ENCODE results near the gene TMEM255A.

TMEM255A gene

DNA sequence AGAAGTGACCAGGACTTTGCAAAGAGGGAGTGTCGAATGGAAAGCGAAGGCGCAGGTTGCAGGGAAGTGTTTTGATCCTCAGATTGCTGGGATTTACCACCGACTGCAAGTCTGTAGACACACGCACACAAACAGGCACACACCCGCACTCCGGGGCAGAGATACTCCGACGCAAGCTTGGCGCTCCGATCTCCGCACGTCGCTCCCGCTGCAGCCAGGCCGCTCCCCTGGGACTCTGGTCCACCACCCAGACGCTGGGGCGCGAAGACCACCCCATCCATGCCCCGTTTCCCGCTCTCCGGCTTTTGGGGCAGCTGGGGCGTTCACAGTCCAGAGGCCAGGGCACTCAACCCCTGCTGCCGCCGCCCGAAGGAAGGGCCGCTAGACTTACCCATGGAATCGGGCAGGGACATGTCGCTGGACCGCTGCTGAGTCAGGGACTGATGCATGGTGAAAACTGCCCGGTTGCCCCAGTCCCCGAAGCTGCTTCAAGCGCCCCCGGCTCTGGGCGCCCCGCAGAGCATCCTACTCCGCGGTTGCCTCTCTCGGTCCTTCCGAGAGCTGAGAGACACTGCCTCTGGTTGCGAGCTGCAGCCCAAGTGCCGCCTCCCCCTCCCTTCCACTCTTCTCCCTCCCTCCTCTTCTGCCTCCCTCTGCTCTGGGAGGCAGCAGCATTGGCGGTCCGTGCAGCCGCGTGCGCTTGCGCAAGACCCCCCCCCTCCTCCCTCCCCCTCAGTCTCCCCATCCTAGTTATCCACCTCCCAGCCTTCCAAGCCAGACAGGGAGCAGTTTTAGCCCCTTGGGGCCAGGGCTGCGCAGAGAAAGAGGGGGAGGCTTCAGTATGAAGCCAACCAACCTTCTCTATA, at the start of gene TMEM255A:
Gene TMEM255A (minus strand): TSS at position 601 of the 866 bp plus-strand sequence. CDS start 152 bp downstream, at position 449.
- no peak for DNase-seq

DNA sequence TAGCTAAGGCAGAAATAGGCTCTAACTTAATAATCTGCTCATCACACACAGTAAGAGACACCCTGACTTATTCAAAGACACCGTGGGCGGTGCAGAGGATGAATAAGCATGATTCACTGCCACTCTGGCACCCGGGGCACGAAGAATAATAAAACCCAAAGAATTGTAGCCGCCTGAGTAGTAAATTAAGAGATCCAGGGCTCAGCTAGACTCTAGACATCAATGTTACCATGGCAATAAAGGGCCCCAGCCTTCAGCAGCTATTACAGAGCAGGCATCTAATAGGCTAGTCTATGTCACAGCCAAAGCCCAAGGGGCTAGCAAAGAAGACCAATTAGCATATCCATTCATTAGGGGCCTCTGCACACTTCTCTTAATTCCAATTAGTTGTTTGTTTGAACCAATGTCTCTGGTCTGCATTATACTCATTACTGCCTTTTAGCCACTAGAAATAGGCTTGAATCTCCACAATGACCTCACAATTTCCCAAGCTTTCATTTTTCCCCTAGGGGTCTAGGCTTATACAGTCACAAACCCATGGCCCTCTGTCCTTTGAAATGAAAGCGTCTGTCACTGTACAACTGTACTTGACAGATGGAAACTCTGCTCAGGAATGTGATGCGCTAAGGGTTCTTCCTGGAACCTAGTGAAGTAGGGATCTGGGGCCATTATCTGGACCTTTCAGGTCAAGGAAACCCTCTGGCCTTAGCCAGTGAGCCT, 47.6 kb upstream of the TMEM255A start:
- DNase-seq = no peak

DNA sequence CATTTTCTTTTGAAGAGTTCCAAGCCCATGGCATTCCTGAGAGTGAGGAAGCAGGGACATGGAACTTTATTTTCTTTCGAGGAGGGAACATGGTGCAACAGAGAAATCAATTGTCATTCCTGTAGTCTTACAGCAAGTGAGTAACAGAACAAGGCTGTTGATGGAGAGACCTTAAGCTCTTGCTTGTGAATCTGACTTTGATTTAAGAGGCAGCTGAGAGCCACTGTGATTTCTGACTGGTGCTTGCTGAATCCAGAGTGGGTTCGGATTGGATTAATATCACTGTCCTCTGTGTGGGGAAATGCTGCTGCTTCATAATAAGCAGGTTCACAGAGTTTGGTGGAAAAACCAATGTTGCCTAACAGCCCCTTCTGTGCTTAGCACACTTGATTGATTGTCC, 45.9 kb upstream of the TMEM255A start:
- DNase-seq = no peak

DNA sequence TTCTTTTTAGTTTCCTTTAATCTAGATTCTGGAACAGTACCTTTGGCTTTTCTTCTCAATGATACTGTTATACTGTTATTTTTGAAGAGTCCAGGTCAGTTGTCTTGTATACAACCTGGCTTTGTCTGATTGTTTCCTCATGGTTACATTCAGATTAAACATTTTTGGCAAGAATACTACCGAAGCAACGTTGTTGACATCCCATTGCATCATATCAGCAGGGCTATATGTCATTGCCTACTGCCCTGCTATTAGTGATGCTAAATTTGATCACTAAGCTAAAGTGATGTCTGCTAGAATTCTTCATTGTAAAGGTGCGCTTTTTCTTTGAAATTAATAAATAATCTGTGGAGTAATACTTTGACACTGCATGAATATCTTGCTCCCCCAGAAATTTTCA, 44.8 kb upstream of the TMEM255A start:
- no peak for DNase-seq

DNA sequence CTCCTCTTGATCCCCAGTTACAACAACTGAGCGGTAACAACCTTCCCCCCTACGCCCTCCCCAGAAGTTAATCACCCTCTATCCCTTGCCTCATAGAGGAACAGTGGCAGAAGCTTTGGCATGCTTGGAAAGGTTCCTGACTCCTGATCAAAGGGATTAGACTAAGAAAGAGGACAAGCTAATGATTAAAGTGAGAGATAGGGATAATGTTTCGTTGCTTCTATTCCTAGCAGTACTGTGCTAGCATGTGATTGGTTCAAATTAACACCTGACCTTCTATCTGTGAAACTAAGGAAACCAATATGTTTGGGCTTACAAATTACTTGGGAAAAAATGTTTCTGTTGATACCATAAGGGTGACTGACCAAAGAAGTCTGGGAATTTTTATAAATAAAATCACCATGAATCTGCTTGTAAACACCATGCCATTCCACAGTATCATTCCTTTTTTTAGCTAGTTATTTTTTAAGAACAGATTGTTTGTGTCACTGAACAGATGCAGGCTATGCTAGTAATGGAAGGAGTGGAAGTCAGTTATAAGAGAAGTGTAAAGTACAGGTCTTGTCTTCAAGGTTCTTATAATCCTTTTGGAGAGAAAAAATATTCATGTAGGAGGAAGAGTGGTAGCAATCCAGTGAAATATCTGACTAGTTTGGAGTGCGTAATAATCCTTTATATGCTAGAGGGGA, 39.3 kb upstream of the TMEM255A start:
- no peak for DNase-seq

DNA sequence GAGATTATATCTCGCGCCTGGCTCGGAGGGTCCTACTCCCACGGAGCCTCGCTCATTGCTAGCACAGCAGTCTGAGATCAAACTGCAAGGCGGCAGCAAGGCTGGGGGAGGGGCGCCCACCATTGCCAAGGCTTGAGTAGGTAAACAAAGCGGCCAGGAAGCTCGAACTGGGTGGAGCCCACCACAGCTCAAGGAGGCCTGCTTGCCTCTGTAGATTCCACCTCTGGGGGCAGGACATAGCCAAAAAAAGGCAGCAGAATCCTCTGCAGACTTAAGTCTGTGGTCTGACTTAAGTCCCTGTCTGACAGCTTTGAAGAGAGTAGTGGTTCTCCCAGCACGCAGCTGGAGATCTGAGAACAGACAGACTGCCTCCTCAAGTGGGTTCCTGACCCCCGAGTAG, 33.3 kb upstream of the TMEM255A start:
- DNase-seq = peak; percentile 4

DNA sequence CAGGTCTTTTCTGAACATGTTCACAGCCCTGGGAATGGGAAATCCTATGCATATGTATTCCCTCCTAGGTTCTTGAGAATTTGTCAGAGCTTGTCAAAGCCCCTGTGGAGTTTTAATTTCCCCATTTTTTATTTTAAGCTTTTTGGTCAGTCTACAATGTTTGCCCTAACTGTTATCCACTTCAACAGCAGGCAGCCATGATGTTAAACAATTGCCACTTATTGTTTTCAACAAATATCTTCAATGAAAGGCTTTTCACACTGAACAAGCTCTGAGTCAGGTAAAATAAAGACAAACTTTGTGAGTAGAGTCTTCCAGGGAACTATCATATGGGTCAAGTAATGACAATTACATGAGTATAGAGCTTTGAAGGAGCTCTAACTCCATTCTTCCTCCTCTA, 25.6 kb upstream of the TMEM255A start:
- no peak for DNase-seq

DNA sequence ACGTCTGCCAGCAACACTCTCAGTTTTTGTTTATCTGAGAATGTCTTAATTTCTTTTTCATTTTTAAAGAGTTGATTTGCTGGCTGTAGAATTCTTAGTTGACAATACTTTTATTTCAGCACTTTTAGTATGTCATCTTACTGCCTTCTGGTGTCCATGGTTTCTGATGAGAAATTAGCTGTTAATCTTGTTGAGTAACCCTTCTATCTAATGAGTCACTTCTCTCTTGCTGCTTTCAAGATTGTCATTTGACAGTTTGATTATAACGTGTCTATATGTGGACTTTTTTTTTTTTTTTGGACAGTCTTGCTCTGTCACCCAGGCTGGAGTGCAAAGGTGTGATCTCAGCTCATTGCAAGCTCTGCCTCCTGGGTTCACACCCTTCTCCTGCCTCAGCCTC, 24.0 kb upstream of the TMEM255A start:
- DNase-seq = peak; percentile 41

DNA sequence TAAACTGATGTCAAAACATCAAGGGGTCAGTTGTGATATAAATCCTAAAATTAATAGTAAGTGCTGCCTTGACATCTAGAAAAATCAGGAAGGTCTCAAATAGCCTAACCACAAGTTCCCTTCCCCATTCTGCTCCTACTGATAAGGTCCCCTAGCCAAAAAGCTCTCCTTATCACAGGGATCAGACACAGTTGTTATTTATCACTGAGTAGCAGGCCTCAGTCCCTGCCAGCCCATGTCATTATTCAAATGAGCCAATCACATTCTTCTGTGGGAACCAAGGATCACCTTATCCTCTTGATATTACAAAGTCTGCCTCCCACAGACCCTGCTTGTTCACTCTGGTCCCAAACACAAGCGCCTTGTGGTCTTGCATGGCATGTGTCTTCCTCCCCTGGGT, 23.3 kb upstream of the TMEM255A start:
- peak; percentile 17 for DNase-seq

DNA sequence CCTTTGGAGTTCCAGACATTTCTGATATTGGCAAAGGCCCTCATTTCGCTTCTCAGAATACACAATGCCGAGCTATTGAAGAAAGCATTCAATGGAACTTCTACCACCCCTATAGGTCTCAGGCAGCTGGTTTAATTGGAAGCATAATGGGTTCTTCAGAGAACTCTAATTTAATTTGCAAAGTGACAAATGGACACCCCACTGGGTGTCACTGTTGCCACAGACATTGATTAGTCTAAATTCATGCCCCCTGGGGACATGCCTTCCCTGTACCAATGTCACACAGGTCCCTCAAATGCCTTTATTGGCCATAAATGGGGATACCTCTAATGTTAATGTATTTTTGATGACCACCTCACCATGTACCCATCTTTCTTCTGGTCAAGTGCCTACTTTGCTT, 22.9 kb upstream of the TMEM255A start:
- DNase-seq = no peak

DNA sequence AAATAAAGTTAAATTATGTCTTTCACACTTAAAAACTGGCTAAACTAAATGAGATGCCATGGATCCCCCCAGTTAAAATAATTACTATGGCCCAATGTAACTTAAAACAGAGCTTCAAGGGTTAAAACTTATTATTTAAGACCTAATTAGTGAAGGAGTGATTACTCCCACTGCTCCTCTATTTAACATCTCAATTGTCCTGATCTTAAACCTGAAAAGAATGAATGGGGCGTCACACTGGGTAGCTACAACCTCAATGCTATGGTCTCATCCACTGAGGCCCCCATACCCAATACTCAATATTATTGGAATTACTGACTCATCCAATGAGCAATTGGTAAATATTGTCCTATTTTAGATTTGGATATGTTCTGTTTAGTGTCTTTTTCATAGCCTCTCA, 21.1 kb upstream of the TMEM255A start:
- no peak for DNase-seq

DNA sequence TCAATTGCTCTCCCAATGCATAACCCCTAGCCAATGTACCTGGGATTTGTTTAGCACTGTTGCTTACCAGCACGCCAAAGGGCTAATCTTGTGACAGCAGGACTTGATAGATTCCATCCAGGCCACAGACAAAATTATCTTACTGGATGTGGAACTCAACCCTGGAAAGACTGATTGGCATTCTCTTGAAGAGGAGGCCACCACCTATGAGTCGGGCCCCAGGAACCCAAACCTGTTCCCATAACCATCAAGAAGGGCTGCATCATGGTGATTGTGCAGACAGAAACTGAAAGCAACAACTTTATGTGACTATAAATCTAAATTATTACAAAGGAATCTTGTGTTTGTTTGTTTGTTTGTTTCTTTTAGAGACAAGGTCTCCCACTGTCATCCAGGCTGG, 19.9 kb upstream of the TMEM255A start:
- DNase-seq = no peak

DNA sequence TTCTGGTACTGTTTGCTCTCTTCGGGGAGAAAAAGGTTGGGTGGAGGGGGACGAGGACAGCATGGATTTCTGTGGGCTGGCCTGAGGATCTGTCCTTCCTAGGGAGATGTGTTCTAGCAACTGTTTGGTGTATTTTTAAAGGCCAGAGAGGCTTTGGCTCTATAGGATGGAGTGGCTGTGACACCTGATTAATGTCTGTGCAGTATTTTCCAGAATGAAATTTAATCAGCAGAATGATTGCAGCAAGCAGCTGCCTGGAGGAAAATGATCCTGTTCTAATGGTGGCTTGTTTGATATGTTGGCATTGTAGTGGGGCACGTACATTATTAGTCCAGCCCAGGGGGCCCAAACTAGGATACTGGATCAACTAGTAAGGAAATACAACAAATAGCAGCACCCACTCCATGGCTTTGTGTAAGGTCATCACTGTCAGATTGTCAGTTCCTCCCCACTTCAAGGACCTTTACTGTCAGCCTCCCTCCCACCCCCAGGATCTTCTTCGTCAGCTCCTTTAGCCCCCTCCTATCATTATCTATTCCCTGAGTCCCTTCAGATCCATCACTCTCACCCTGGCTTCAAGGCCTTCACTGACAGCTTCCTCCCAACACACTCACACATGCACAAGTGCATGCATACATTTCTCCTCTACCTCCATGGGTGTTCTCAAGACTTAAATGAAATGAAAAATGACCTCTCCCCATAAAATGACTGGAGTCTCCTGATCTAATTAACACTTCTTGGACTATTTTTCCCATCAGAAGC, 10.4 kb upstream of the TMEM255A start:
- no peak for DNase-seq

DNA sequence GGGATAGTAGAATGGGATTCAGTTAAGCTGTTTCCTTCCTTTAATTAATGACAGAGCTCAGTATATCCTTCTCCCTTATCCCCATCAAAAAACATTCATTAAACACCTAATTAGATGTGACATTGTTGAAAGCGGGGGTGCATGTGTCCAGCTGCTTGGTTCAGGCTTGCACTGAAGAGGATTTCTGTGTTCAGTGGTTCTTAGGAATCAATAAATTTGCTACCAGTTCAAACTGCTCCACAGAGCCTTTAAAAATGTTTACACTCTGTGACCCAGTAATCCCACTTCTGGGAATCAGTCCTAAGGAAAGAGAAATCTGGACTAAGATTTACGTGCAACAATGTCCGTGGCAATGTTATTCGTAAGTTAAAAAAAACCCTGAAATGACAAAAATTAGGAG, 7.2 kb upstream of the TMEM255A start:
- DNase-seq = no peak

DNA sequence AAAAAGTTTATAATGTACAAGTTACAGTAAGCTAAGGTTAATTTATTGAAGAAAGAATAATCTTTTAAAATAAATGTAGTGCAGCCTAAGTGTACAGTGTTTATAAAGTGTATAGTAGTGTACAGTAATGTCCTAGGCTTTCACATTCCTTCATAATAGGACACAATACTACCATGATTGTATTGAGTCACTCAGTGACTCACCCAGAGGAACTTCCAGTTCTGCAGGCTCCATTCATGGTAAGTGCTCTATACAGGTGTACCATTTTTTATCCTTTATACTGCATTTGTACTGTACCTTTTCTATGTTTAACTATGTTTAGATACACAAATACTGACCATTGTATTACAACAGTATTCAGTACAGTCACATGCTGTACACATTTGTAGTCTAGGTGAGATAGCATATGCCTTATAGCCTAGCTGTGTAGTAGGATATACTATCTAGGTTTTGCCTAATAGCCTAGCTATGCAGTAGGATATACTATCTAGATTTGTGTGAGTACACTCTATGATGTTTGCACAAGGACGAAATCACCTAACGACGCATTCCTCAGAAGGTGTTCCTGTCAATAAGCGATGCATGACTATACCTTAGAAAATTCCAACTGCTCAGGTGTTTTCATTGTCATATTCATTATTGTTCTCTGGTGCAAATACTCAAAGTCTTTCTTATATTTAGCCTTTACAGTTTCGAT, 5.5 kb upstream of the TMEM255A start:
- DNase-seq = no peak

DNA sequence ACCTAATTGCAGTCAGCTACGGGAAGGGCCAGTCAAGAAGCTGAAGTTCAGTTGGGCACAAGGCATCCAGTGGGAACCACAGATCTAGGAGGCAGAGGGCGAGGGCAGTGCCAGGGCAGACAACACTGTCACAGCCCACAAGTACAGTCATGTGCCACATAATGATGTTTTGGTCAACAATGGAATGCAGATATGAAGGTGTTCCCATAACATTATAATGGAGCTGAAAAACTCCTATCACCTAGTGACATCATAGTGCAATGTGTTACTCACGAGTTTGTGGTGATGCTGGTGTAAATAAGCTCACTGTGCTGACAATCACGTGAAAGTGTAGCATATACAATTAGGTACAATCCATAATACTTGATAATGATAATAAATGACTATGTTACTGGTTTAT, 4.5 kb upstream of the TMEM255A start:
- DNase-seq = no peak

DNA sequence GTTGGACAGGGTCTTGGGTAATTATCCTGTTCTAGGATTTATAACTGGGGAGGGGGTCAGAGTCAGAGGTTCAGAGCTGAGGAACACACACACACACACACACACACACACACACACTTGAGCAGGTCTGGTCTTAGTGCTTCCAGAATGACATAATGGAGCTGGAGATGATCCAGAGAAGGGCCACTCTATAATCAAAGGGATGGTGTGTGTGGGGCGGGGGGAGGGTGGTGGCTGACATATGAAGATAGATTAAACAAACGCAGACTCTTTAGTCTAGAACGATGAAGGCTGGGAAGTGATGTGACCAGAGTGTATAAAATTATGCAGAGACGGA, 434 bp upstream of the TMEM255A start:
- DNase-seq = no peak

DNA sequence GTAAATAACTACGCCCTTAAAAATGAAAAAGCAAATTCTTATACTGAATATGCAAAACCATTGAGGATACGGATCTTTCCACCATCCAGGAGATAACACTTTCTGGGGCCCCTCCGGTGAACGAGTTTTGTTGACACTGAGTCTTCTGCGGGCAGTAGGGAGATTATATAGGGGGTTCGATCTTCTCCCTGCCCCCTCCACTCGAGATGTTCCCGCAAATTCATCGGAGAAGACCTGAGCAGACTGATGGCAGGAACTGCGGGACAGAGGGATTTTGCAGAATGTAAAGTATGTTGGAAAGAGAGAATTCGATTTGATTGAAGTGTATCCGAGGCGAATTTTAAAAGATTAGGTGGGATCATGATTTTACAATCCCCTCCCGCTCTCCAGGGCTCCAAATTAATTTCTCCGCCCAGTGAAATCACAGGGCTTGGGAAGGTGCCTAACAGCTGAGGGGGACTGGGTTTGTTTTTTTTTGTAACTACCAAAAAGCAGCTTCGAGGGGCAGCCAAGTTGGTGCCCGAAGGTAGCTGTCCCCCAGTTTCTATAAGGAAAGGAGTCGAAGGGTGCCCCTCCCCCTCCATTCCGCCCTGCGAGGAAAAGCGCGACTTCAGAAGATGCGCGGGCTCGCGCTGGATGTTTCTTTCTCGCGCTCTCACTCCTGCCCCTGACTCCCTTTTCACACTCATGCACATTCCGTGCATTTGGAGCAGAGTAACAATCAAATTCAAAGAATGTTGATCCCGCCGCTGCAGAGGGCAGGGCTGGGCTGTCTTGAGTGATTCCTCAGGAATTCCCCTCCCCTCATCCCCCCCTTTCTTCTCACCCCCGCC, 1.2 kb downstream of the TMEM255A start:
- DNase-seq = no peak

DNA sequence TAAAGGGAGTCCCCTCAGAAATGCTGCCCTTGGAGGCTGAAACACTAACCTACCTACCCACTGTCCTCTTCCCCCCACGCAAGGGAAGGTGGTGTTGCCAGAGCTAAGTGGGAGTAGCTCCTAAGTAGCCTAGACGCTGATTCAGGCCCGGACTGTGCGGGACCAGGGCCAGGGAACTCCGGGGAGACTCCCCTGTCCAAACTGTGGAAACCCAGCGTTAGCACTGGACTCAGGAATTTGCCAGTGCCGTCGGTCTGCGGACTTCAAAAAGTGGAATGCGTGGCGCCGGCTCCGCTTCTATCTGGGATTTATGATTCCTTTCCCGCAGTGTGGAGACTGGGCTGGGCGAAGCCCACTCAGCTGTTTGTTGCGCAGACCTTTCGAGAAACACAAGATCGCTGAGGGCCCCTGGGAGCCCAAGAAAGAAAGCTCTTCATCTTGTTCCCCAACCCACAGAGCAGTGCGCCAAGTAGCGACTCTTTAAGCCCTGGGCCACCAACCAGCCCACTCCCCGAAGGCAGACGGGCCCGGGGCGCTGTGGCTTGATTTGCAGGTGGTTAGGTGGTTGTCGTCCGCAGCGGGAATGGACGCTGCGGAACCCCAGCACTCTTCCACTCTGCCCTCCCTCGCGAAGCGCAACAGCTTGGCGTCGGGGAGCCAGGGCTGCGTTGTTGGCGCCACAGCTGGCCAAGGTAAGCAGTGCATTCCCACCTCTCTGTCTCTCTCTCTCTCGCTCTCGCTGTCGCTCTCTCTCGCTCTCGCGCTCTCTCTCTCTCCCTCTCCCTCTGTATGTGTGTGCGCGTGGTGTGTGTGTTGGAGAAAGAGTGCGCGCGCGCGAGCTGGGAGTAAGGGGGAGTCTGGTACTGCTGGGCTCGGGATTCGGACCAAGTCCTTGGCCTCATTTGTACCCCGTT, 2.0 kb downstream of the TMEM255A start:
- DNase-seq = peak; percentile 52

DNA sequence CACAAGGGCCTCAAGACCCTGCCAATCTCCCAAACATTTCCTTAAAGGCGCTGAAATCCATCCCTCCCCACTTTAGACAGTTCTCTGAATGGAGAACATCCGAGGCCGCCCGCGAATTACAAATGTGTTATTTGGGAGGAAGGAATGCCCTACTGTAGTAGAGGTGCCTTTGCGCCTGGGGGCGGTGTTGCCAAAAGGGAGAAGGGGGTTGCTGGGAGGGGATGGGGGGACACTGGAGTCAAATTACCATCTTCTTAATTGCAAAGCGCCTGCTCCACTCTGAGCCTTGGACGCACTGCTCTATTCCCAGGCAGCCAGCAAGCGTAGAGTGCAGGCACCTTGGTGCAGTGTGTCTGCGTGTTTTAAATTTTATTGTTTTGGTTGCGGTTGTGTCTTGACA, 2.7 kb downstream of the TMEM255A start:
- no peak for DNase-seq

All from MV-4-11 (cell line).